Left lung (tissue), 10 donors: Measurements from ENCODE around the gene GABPB1. TPM values are rescaled to one million over a fixed set of nuclear protein-coding genes. Genes with fewer than 3 reads are reported as not detected.

Source experiments
- ATAC-seq: fragments of 200-7000 bp; cut with Tn5 transposase; one replicate; pipeline ENCODE4 v1.9.1; 2020; ENCODE audit warnings: moderate library complexity
- DNase-seq, 4 donors: peaks; one replicate each; pipeline ENCODE4 v3.0.0-alpha.2; 2013 to 2020
- H3K27ac ChIP-seq, 2 donors: fragments of 200-600 bp; sonication (generic) in 1 of 2; one replicate each; pipeline versions ENCODE4 v1.5.0 to v1.8.0; 2020 to 2021
- H3K27me3 ChIP-seq, 2 donors: fragments of 200-600 bp; sonication (generic) in 1 of 2; one replicate each; pipeline versions ENCODE4 v1.5.0 to v1.8.0; 2020 to 2021
- H3K36me3 ChIP-seq, 2 donors: fragments of 200-600 bp; sonication (generic) in 1 of 2; one replicate each; pipeline versions ENCODE4 v1.5.0 to v1.8.0; 2020 to 2021
- H3K4me1 ChIP-seq, 2 donors: fragments of 200-600 bp; one replicate each; pipeline ENCODE4 v1.8.0; 2021
- H3K4me3 ChIP-seq, 2 donors: fragments of 200-600 bp; sonication (generic) in 1 of 2; one replicate each; pipeline versions ENCODE4 v1.5.0 to v1.8.0; 2020 to 2021; ENCODE audit warnings: mild to moderate bottlenecking in 1 of 2
- H3K9me3 ChIP-seq, 2 donors: fragments of 200-600 bp; sonication (generic) in 1 of 2; one replicate each; pipeline versions ENCODE4 v1.5.0 to v1.8.0; 2020 to 2021
- intact Hi-C, 2 donors: fragments of 100-400 bp; cut with DNase I; formaldehyde crosslinking; loops; one replicate each; pipeline versions ENCODE4 v1.11.2 to v1.14.2; 2022
- polyA plus RNA-seq, 6 donors: library from polyadenylated mRNA; unstranded; fragments of 120-200 nt; gene quantifications; one replicate each; pipeline ENCODE4 v1.2.1, GENCODE V29; 2013; ENCODE audit not compliant: insufficient read length in 6 of 6
- total RNA-seq, 2 donors: library from RNA; stranded (reverse); fragmentation: NEBNext Ultra II Directional; extraction: Animal tissue kit (Norgen Biotek cat#: 25700); gene quantifications; one replicate each; pipeline ENCODE4 v1.2.1, GENCODE V29; 2021
- TF ChIP-seq, protein P1 (sequence below), 2 donors: fragments of 200-600 bp; sonication (generic) in 1 of 2; IDR thresholded peaks; one replicate each; pipeline versions ENCODE4 v1.5.0 to v1.8.0; 2021; ENCODE audit warnings: antibody characterized with exemption in 2 of 2
- donor health status: DM: no; HTN: yes; CAD: no.
- donor health status: DM: no; HTN: no; CAD: no.

Gene GABPB1
- total and polyA plus RNA-seq, 8 donors: 17.8 to 40.0 (median 36.7) TPM

DNA sequence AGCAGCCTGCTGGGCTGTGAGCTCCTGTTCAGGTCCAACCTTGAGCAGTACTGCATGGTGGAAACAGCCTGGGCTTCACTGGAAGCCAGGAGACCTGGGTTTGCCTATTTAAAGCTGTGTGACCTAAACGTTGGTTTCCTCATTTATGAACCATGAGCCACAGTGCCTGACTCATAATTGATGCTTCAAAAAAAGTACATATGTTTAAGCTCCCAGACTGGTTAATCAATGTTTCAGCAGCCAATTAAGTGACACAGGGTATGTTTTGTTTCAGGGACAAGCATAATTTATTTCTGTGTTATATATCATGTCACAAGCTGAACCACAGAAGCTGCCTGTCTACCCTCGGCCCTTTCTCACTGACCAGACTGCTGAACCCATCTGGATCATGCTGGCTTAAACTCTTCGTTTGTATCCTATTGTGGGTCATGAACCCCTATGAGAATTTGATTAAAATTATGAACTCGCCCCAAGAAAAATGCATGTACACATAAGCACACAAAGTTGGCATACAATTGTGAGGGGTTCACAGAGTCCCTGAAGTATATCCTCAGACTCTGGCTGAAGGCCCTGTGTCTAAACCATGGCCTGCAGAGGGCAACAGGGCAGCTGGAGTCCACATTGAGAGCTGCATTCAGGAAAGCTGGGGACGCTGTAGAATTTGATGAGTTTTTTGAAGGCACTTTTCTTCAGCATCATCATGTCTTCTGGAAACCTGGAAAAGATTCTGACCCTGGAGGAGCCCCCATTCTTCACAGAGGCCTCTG, 113.1 kb downstream of the GABPB1 start:
- Histone ChIP-seq H3K4me1 (no peaks in the 10 kb centered on the region), H3K4me3 (no peak overlapping the region), H3K27ac (no peak overlapping the region), H3K36me3 (no peaks in the 10 kb centered on the region), H3K27me3 (no peaks in the 10 kb centered on the region), H3K9me3 (no peaks in the 10 kb centered on the region)
- no peak for ATAC-seq
- no peak for DNase-seq
- TF ChIP-seq, protein P1, sequence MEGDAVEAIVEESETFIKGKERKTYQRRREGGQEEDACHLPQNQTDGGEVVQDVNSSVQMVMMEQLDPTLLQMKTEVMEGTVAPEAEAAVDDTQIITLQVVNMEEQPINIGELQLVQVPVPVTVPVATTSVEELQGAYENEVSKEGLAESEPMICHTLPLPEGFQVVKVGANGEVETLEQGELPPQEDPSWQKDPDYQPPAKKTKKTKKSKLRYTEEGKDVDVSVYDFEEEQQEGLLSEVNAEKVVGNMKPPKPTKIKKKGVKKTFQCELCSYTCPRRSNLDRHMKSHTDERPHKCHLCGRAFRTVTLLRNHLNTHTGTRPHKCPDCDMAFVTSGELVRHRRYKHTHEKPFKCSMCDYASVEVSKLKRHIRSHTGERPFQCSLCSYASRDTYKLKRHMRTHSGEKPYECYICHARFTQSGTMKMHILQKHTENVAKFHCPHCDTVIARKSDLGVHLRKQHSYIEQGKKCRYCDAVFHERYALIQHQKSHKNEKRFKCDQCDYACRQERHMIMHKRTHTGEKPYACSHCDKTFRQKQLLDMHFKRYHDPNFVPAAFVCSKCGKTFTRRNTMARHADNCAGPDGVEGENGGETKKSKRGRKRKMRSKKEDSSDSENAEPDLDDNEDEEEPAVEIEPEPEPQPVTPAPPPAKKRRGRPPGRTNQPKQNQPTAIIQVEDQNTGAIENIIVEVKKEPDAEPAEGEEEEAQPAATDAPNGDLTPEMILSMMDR (IDR thresholded peaks at IDR 0.05): no peak
- intact Hi-C loops: no loop called here

DNA sequence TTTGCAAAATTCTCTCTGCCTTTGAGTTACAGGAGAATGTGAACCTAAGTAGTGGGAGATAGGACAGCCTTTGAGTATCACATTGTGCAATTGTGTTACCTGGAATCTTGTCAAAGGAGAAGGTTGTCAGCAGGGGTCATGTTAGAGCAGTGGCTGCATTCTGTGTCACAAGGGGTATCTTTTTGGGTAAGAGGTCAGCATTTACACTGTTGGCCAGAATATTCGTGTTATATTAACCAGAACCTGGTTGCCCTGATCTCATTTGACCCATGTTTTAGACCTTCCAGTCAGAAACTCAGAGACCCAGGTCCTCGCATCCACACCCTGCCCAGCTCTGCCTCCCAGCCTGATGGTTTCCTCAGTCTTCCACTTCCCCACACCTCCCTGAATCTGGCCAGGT, 116.7 kb downstream of the GABPB1 start:
- Histone ChIP-seq H3K4me1 (peaks cover 0 to 3% of the 10 kb centered on the region in 2 donors), H3K27me3 (no peaks in the 10 kb centered on the region), H3K27ac (no peak overlapping the region), H3K36me3 (no peaks in the 10 kb centered on the region), H3K4me3 (no peak overlapping the region), H3K9me3 (no peaks in the 10 kb centered on the region)
- intact Hi-C loops: no loop called here
- DNase-seq (no peak), ATAC-seq (no peak)
- TF ChIP-seq, protein P1 (IDR thresholded peaks at IDR 0.05): no peak

DNA sequence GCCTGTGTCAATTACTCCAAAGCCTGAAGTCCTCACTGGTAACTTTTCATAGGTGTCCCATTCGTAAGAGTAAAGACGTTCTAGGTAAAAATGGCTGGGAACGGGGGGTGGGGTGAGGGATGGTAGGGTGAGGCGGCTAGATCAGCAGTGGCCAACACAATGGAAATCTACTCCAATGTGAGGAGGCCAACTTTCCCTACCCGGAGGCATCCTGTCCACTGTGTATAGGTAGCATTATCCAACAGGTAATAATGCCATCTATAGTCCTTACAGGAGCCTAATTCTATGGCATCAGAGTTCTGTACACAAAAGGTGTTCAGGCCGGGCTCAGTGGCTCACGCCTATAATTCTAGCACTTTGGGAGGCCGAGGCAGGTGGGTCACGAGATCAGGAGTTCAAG, 118.6 kb downstream of the GABPB1 start:
- Histone ChIP-seq H3K4me1 (peaks cover 0 to 3% of the 10 kb centered on the region in 2 donors), H3K4me3 (no peak overlapping the region), H3K27ac (no peak overlapping the region), H3K36me3 (no peaks in the 10 kb centered on the region), H3K9me3 (no peaks in the 10 kb centered on the region), H3K27me3 (no peaks in the 10 kb centered on the region)
- intact Hi-C loops: no loop called here
- TF ChIP-seq, protein P1 (IDR thresholded peaks at IDR 0.05): no peak
- ATAC-seq (no peak), DNase-seq (no peak)

DNA sequence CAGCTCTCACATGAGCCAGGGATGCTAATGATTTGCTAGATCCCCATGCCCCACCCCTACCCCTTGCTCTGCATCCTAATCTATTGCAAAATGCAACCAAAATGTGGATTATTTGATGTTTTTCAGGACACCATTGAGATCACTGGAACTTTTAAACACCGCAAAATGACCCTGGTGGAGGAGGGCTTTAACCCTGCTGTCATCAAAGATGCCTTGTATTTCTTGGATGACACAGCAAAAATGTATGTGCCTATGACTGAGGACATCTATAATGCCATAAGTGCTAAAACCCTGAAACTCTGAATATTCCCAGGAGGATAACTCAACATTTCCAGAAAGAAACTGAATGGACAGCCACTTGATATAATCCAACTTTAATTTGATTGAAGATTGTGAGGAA, 119.2 kb downstream of the GABPB1 start:
- Histone ChIP-seq H3K27me3 (no peaks in the 10 kb centered on the region), H3K27ac (no peak overlapping the region), H3K4me1 (peaks cover 0 to 3% of the 10 kb centered on the region in 2 donors), H3K4me3 (no peak overlapping the region), H3K36me3 (no peaks in the 10 kb centered on the region), H3K9me3 (no peaks in the 10 kb centered on the region)
- ATAC-seq (no peak), DNase-seq (no peak)
- TF ChIP-seq, protein P1 (IDR thresholded peaks at IDR 0.05): no peak
- intact Hi-C loops: no loop called here

DNA sequence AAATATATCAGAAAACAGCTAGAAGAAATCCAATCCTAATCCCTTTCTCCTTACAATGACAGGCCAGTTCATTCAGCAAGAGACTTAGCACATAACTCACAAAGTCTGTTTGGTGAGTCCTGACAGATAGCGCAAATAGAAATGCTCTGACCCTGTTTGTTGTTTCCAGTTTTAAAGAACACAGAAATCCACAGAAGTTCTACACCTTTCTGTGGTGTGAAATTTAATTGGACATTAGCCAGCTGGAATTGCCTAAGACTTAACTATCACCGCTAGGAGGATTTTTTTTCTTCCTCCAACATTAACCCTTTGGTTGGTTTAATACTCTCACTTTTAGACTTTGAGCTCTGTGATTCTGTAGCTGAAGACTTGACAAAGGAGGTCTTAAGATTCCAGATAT, 120.2 kb downstream of the GABPB1 start:
- intact Hi-C loops: no loop called here

More for the DNA sequence above, 120.2 kb downstream of the GABPB1 start:
- H3K9me3 ChIP-seq: no peaks in the 10 kb centered on the region
- no peaks in the 10 kb centered on the region for H3K27me3 ChIP-seq
- TF ChIP-seq, protein P1 (IDR thresholded peaks at IDR 0.05): no peak
- no peak overlapping the region for H3K27ac ChIP-seq
- no peak for DNase-seq
- no peak overlapping the region for H3K4me3 ChIP-seq
- no peaks in the 10 kb centered on the region for H3K36me3 ChIP-seq
- peaks cover 0 to 3% of the 10 kb centered on the region in 2 donors for H3K4me1 ChIP-seq
- ATAC-seq: no peak
